Omental fat pad (tissue), 4 donors: Measurements from ENCODE around the gene GPC6. TPM values are rescaled to one million over a fixed set of nuclear protein-coding genes. Genes with fewer than 3 reads are reported as not detected.
"Not testable (repeated sequence)": the region's sequence is repeated elsewhere in the genome, so short reads cannot be mapped to it uniquely, and the experiment has no call there.

ENCODE experiments used
- ATAC-seq: fragments of 150-250 bp; one replicate; pipeline ENCODE4 v1.9.1; 2016; ENCODE audit warnings: mild to moderate bottlenecking, moderate library complexity; ENCODE audit not compliant: low FRiP score
- DNase-seq: peaks from one replicate; pipeline ENCODE4 v3.0.0-alpha.2; 2019; ENCODE audit warnings: low spot score
- CTCF ChIP-seq, 3 donors: fragments of 450-650 bp; IDR thresholded peaks; one replicate each; pipeline ENCODE4 v1.5.1; 2016 to 2017; ENCODE audit warnings: antibody characterized with exemption in 3 of 3, mild to moderate bottlenecking in 3 of 3, moderate library complexity in 2 of 3
- total RNA-seq, 4 donors: library from RNA; depleted of rRNA; stranded (reverse); fragments of >200 nt; gene quantifications; one replicate each; pipeline ENCODE4 v1.1.0, GENCODE V29; 2016

The GPC6 gene
- total RNA-seq, 4 donors from 2014 or later, result 9.2 to 24.4 (median 16.4) TPM

- DNase-seq (no peak), ATAC-seq (no peak)
- no peak for TF ChIP-seq CTCF (IDR thresholded peaks at IDR 0.05)
Observed at GRCh38 chr13:93200626-93201025, 26.0 kb upstream of the GPC6 start.

GRCh38 chr13:93201992-93202558 lies 24.5 kb upstream of the GPC6 start:
- no peak for ATAC-seq
- TF ChIP-seq CTCF (IDR thresholded peaks at IDR 0.05), result no peak
- no peak for DNase-seq

- not testable (repeated sequence) for ATAC-seq, DNase-seq
Observed at GRCh38 chr13:93206778-93207392, 19.7 kb upstream of the GPC6 start.

DNA sequence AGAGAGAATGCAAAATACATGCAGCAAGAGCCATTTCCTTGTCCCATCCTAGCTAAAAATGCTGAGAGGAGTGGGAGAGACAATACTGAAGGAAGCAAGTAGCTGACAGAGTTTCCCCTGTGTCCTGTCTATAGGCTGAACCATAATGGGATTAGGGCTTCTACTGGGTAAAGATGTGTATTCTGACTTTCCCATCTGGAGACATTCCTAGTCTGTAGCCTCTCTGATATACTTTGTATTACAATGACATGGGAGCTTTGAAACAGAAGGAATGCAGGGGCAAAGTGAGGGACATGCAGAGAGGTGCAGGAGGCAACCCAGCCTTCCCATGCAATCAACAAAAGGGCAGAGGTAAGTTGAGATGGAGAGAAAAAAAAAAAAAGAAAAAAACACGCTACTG lies 10.5 kb upstream of the GPC6 start:
- DNase-seq (no peak), ATAC-seq (no peak)
- no peak for TF ChIP-seq CTCF (IDR thresholded peaks at IDR 0.05)

- TF ChIP-seq CTCF (IDR thresholded peaks at IDR 0.05), result no peak
- ATAC-seq, result no peak
- no peak for DNase-seq
Observed at GRCh38 chr13:93217721-93218261, 8.8 kb upstream of the GPC6 start.

GRCh38 chr13:93218583-93218982 lies 8.0 kb upstream of the GPC6 start:
- DNase-seq, result no peak
- ATAC-seq, result no peak
- no peak for TF ChIP-seq CTCF (IDR thresholded peaks at IDR 0.05)

DNA sequence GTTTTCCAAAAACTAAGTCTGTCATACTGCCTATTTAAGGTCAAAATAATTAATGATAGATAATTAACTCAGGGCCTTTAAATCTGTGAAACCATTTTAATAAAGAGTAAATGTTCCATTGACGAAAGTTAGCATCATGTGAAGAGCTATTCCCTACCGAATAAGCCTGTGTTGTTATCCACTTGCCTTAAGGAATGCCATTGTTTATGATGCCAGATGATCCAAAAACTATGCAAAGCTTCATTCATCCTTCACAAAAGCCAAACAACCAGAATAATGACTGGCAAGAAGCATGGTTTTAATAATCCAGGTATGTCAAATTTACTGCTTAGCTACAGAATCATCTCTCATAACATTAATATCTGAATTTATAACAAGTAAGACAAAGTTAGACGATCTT lies 6.5 kb upstream of the GPC6 start:
- no peak for DNase-seq
- TF ChIP-seq CTCF (IDR thresholded peaks at IDR 0.05), result no peak
- ATAC-seq, result no peak
